Stimulated activated CD8-positive, alpha-beta memory T cell treated with anti-CD3 and anti-CD28 coated beads, Interleukin-4, amount 100 ng/mL, for 1 hour (primary cell): Measurements from ENCODE around the gene OPA1.

Experiments
- DNase-seq, 2 donors: peaks; one replicate each; pipeline ENCODE4 v3.0.0-alpha.2; 2020; ENCODE audit warnings: low read depth in 2 of 2, low spot score in 1 of 2

OPA1 gene

DNA sequence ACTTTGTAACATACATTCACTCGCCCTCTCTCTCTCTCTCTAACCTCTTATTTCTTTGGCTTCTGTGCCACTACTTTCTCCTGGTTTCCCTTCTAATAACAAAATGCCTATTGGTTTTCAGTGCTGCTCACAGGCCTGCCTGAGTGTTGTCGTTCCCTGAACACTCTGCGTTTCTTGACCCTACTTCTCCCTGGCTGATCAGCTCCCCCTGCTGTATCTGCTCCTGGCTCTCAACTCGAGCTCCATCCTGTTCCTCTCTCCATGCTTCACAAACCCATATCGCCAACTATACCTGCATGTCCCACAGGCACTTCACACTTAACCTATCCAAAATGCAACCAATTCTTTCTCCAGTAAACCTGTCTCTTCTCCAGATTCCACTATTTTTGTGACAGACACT is 111.4 kb downstream of the OPA1 start:
- DNase-seq = no peak

- DNase-seq = no peak
These were observed 115.3 kb downstream of the OPA1 start for GRCh38 chr3:193708270-193708669.

DNA sequence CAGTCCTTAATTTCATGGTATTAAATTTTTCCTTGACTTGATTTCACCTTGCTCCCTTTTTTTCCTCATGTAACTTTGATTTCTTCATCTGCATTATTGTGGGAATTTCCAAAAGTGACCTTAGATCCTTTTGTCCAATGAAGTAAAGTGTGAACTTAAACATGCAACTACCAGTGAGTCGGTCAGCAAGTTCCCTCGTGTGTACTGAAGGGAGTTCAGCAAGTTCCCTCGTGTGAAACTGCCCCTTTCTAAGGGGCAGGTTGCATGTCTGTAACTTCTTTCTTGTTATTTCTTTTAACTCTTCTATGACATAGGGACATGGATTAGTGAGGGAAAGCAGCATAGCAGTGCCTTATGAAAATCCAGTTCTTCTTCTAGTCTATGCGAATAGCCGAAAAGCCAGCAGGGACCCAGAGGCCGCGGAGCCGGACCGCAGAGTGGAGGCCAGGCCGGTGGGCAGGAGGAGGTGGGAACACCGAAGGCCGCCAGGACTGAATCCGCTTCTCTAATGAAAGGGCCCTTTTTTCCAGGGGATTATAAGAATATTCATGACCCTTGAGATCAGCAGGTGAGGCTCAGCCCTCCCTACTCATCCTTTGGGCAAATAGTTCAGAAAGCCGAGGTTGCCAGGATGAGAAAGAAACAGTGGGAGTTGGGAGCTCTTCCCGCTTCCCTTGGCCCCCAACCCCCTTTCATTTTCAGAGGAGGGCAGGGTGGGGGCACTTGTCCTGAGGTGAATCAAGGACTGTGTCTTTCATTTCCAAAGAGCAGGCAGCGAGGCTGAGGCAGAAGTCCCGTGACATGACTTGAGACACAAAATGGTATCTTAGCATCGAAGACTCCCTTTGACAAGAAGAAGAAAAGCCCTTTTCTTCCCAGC is 117.5 kb downstream of the OPA1 start:
- DNase-seq = no peak

- DNase-seq = no peak
These were observed 118.1 kb downstream of the OPA1 start for GRCh38 chr3:193711166-193711485.

GRCh38 chr3:193711523-193711963 is 118.5 kb downstream of the OPA1 start:
- no peak for DNase-seq

- no peak for DNase-seq
These were observed 119.1 kb downstream of the OPA1 start for GRCh38 chr3:193711964-193712598.

DNA sequence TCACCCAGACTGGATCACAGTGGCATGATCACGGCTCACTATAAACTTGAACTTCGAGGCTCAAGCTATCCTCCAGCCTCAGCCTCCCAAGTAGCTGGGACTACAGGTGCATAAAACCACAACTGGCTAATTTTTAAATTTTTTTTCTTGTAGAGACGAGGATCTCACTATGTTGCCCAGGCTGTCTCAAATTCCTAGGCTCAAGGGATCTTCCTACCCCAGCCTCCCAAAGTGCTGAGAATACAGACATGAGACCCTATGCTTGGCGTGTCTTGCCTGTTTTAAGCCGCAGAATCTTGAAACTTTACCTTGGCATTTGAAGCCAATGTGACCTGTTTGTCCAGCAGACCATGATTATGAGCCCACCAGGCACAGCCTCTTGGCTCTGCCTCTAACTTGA is 119.9 kb downstream of the OPA1 start:
- no peak for DNase-seq

DNA sequence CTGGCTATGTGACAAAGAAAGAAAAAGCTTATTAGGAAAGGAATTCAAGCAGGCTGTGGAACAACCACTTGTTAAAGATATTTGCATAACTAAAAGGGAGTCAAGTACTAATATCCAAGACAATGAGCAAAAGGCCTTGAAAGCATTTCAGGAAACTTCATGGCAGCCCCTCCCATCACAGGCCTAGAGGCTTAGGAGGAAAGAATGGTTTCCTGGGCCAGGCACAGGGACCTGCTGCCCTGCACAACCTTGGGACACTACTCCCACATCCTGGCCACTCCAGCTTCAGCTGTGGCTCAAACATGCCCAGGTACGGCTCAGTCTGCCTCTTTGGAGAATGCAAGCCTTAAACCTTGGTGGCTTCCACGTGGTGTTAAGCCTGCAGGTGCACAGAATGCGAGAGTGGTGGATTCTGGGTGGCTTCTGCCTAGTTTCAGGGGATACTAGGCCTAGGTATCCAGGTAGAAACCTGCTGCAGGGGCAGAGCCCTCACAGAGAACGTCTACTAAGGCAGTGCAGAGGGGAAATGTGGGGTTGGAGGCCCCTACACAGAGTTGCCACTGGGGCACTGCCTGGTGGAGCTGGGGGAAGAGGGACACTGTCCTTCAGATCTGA is 121.6 kb downstream of the OPA1 start:
- no peak for DNase-seq

- DNase-seq = no peak
These were observed 123.1 kb downstream of the OPA1 start for GRCh38 chr3:193716150-193716549.

DNA sequence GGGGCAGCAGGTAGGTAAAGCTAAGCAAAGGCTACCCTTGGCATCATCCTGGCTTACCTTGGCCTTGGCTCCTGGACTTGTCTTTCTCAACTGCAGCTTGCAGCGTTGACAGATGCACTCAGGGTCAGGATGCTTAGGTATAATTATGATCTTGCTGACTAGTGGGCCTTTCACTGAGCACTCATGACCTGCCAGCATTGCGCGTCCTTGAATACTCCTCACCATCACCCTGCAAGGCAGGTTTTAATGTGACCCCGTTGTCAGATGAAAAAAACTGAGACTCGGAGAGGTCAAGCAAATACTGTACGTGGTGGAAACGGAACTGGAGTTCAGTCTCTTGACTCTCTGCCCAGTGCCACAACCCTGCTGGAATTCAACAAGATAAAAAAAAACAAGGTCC is 126.7 kb downstream of the OPA1 start:
- no peak for DNase-seq

DNA sequence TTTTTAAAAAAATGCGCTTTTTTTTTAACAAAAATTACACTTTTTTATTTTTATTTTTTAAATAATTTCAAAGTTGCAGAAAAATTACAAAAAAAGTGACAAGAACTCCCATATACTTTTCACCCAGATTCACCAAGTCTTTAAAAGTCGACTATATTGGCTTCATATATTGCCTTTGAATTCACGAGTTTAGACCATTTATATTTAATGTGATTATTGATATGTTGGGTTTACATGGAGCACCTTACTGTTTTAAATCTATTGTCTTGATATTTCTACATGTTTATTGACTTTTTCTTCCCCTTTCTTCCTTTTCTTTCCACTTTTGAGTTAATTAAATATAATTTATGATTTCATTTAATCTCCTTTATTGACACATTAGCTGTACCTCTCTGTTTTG is 127.2 kb downstream of the OPA1 start:
- no peak for DNase-seq

GRCh38 chr3:193722566-193722965 is 129.6 kb downstream of the OPA1 start:
- DNase-seq = no peak

DNA sequence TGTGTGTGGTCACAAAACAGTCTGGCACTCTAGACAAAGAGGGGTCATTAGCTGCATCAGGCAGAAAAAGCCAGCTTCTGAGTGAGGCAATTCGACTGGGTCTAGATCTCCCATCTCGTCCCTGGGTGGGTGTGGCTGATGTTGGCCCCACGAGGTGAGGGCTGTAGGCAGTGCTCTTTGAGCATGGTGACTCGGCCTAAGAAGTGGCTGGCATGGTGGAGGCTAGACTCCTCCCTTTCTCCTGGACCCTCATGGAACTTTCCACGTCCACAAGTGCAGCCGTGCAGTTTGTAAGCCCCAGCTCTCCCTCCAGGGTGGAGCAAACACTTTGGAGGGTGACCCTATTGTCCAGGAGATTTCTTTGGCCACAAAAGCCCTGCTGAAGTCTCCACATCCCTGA is 134.1 kb downstream of the OPA1 start:
- no peak for DNase-seq

DNA sequence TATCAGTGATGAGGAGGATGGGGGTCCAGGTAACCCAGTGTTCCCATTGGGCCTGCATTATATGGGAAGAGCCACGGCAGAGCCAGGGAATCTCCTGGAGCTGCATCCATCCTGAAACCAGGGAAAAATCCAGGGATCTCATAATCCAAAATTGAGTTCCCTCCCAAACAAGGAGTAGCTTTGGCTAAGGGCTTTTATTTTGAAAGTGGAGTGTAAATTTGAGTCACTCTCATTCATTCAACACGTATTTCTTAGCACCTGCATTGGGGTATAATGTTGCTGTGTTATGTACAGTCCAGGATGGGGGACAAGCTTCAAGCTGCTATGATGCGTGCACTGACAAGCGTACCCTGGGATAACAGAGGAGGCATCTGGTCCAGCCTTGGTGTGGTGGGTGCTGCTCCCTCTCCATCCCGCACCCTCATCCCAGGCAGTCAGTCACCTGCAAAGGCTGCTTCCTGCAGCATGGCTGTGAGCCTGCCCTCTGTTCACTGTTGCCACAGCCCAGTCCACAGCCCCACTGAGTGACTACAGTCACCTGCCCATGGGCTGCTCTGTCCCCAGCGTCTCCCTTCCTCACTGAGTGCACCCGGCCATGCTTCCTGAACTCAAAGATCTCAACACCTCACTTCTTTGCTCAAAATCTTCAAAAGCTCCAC is 135.6 kb downstream of the OPA1 start:
- no peak for DNase-seq

DNA sequence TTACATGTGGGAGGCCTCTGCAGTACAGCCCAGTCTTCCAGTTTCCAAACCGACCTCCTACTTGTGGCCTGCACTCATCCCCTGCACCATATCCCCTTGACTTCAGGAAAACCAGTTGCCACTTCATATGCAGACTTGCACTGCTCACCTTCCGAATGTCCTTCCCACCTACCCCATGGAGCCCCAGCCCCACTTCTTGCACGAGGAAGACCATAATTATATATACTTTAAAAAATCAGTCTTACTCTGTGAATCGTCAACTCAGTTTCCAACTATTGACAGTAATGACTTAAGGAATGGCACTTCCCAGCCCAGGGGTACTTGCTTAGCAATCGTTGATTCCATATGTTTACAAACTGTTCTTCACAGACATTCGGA is 136.1 kb downstream of the OPA1 start:
- no peak for DNase-seq

GRCh38 chr3:193729601-193730000 is 136.6 kb downstream of the OPA1 start:
- no peak for DNase-seq

DNA sequence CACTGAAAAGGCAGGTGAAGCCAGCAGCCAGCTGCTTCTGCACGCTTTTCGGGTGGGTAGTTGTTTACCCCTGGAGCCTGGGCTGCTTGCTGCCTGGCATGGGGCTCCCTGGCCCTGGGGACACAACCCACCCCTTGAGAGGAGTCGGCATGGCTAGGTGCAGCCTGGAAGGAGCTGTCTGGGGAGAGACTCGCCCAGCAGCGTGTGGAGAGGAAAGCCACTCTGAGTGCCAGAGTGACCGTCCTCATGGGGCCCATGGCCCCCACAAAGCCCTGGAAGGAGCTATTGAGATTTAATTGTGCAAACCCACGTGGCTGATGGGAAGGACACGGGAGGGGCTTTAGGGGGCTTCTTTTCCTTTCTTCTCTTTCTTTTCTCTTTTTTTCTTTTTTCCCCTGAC is 137.5 kb downstream of the OPA1 start:
- DNase-seq = no peak

DNA sequence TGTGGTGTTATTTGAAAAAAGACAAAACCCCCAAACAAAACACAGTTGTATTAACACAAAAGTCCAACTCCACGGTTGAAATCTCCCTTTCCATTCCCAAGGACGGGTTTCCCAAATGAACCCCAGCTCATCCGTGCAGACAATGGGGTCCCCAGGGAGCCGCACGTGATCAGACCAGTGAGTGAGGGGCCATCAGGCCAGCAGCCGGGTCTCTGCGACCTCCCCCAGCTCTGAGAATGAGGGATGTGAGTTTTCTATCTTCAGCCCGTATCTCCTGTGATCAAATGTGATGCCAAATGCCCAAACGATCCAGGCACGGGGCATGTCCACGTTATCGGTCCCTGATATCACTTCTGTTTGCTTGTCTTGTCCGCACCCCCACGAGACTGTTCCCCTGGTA is 138.0 kb downstream of the OPA1 start:
- DNase-seq = no peak

DNA sequence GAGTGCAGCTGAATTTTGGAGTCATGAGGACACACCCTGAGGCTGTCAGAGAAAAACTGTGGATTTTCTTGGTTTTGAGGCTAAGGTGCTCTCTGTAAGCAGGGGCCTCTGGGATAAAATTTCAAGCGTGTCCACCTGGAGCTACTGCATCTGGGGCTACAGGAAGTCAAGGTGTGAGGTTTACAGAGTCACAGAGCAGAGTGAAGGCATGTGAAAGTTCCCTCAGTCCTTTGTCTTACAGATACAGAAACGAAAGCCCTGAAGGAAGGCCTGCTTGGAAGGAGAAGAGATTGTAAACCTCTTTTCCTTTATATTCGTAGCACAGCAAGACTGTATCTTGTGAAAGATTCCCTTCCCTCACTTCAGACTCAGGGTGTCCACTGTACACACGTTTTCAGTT is 138.6 kb downstream of the OPA1 start:
- no peak for DNase-seq

- no peak for DNase-seq
These were observed 139.4 kb downstream of the OPA1 start for GRCh38 chr3:193732391-193732790.

- no peak for DNase-seq
These were observed 139.8 kb downstream of the OPA1 start for GRCh38 chr3:193732827-193733226.
